Caco-2 (cell line): ENCODE results near the gene CMTM2. TPM values are rescaled to one million over a fixed set of nuclear protein-coding genes. Genes with fewer than 3 reads are reported as not detected.

Source experiments
- BruUV-seq: library from RNA; stranded (reverse); fragments of 400-500 nt; replicated peaks from 2 replicates; lab custom pipeline; 2021; lab: Mats Ljungman, UMichigan
- CTCF ChIA-PET: fragments of 300-600 bp; sonication (Branson Sonifier 250); formaldehyde crosslinking; loops from one replicate; lab custom pipeline; 2022; ENCODE audit warnings: antibody characterized with exemption; lab: Charles Lee
- POLR2A ChIA-PET: fragments of 300-600 bp; sonication (Branson Sonifier 250); formaldehyde crosslinking; loops from one replicate; lab custom pipeline; 2022; ENCODE audit warnings: antibody characterized with exemption; lab: Charles Lee
- DNase-seq, 2 experiments: peaks; one replicate each; pipeline versions ENCODE4 v3.0.0 to v3.0.0-alpha.2; 2020 to 2022
- H3K27me3 ChIP-seq: replicated peaks from 2 replicates; pipeline ENCODE4 v1.6.0; 2011; ENCODE audit warnings: low read length; ENCODE audit not compliant: control insufficient read depth, insufficient read depth
- H3K36me3 ChIP-seq: 2 replicates; pipeline ENCODE4 v1.5.1; 2011; ENCODE audit warnings: low read length; ENCODE audit not compliant: control insufficient read depth, insufficient read depth
- H3K4me1 ChIP-seq: fragments of 250-450 bp; sonication (Bioruptor Pico); 2 replicates; pipeline ENCODE4 v1.5.1; 2020; ENCODE audit warnings: mild to moderate bottlenecking
- H3K4me3 ChIP-seq: 2 replicates; pipeline ENCODE4 v1.5.1; 2011; ENCODE audit warnings: low read depth, mild to moderate bottlenecking, control low read depth, low read length
- H3K9me3 ChIP-seq: fragments of 250-450 bp; sonication (Bioruptor Pico); 2 replicates; pipeline ENCODE4 v1.5.1; 2020; ENCODE audit warnings: mild to moderate bottlenecking, moderate library complexity
- H3K27ac Mint-ChIP-seq: one replicate; pipeline ENCODE4 v1.8.0; 2022; ENCODE audit warnings: mixed read lengths; ENCODE audit not compliant: unreplicated experiment
- H3K27me3 Mint-ChIP-seq: one replicate; pipeline ENCODE4 v1.8.0; 2022; ENCODE audit warnings: mixed read lengths; ENCODE audit not compliant: insufficient read depth, unreplicated experiment
- H3K36me3 Mint-ChIP-seq: one replicate; pipeline ENCODE4 v1.8.0; 2022; ENCODE audit warnings: mild to moderate bottlenecking, mixed read lengths; ENCODE audit not compliant: insufficient read depth, unreplicated experiment
- H3K4me1 Mint-ChIP-seq: one replicate; pipeline ENCODE4 v1.8.0; 2022; ENCODE audit warnings: low read depth, mixed read lengths; ENCODE audit not compliant: unreplicated experiment
- H3K4me3 Mint-ChIP-seq: one replicate; pipeline ENCODE4 v1.8.0; 2022; ENCODE audit warnings: mild to moderate bottlenecking, moderate library complexity, mixed read lengths; ENCODE audit not compliant: unreplicated experiment
- H3K9me3 Mint-ChIP-seq: one replicate; pipeline ENCODE4 v1.8.0; 2022; ENCODE audit warnings: mixed read lengths; ENCODE audit not compliant: unreplicated experiment
- intact Hi-C: fragments of 100-400 bp; cut with micrococcal nuclease; formaldehyde crosslinking; loops from one replicate; pipeline ENCODE4 v1.10.0; 2022; ENCODE audit not compliant: unreplicated experiment
- total RNA-seq: library from RNA; stranded (reverse); gene quantifications from 2 replicates; pipeline ENCODE4 v1.2.3, GENCODE V29; 2022
- TF ChIP-seq, protein P1 (sequence below), 2 experiments: fragments of 200-600 bp in 1 of 2; IDR thresholded peaks; 1 replicate in 1 of 2; 2 replicates in 1 of 2; pipeline versions ENCODE4 v1.5.1 to v1.8.0; 2011 to 2022; ENCODE audit warnings: antibody characterized with exemption in 1 of 2, control low read depth in 1 of 2, inconsistent platforms in 1 of 2, low read depth in 1 of 2, low read length in 1 of 2, mild to moderate bottlenecking in 1 of 2, moderate library complexity in 1 of 2; ENCODE audit not compliant: insufficient read depth in 1 of 2, severe bottlenecking in 1 of 2, unreplicated experiment in 1 of 2

The CMTM2 gene
- total RNA-seq, 1 experiment from 2014 or later: not detected

DNA sequence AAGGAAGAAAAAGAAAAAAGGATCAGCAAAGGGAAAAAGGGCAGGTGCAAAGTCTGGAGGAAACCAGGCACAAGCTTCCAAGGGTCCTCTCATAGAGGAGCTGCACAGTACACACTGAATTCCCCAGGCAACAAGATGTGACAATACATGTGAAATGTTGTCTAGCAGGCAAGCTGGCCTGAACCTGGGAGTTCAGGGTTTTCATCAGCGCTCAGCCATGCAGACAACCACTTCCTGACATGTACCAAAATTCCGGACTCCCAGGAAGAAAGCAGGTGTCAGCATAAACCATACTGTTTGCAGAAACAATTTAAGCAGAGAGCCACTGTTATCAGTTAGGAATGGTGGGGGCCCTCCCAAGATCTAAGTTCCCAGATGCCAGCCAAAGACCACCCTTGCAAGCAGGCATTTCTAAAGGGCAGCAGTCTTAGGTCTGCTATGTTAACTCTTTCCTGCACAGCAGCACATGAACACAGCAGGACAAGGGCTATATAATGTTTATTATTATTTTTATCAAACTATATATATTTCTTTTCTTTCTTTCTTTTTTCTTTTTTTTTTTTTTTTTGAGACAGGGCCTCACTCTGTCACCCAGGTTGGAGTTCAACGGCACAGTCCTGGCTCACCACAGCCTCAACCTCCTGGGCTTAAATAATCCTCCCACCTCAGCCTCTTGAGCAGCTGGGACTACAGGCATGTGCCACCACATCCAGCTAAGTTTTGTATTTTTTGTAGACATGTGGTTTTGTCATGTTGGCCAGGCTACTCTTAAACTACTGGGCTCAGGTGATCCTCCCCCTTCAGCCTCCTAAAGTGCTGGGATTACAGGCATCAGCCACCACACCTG, 39.4 kb upstream of the CMTM2 start:
- no peaks in the 10 kb centered on the region for H3K9me3 ChIP-seq
- H3K4me1 Mint-ChIP-seq: no peaks in the 10 kb centered on the region
- BruUV-seq: no TSS peak
- intact Hi-C loops: no loop called here
- H3K36me3 Mint-ChIP-seq: no peaks in the 10 kb centered on the region
- DNase-seq: no peak
- POLR2A ChIA-PET: no interaction called here
- H3K36me3 ChIP-seq: no peaks in the 10 kb centered on the region
- H3K27ac Mint-ChIP-seq: no peak overlapping the region
- CTCF ChIA-PET: no interaction called here
- H3K27me3 Mint-ChIP-seq: no peaks in the 10 kb centered on the region
- H3K4me1 ChIP-seq: no peaks in the 10 kb centered on the region
- TF ChIP-seq, protein P1, sequence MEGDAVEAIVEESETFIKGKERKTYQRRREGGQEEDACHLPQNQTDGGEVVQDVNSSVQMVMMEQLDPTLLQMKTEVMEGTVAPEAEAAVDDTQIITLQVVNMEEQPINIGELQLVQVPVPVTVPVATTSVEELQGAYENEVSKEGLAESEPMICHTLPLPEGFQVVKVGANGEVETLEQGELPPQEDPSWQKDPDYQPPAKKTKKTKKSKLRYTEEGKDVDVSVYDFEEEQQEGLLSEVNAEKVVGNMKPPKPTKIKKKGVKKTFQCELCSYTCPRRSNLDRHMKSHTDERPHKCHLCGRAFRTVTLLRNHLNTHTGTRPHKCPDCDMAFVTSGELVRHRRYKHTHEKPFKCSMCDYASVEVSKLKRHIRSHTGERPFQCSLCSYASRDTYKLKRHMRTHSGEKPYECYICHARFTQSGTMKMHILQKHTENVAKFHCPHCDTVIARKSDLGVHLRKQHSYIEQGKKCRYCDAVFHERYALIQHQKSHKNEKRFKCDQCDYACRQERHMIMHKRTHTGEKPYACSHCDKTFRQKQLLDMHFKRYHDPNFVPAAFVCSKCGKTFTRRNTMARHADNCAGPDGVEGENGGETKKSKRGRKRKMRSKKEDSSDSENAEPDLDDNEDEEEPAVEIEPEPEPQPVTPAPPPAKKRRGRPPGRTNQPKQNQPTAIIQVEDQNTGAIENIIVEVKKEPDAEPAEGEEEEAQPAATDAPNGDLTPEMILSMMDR (IDR thresholded peaks at IDR 0.05; ENCODE audit: insufficient read depth in 1 of 2, low read depth in 1 of 2, low read length in 1 of 2, severe bottlenecking in 1 of 2, unreplicated experiment in 1 of 2): no peak
- H3K27me3 ChIP-seq: no peaks in the 10 kb centered on the region
- H3K9me3 Mint-ChIP-seq: no peaks in the 10 kb centered on the region
- no peak overlapping the region for H3K4me3 ChIP-seq
- H3K4me3 Mint-ChIP-seq: no peak overlapping the region

- H3K9me3 ChIP-seq: no peaks in the 10 kb centered on the region
- Mint-ChIP-seq H3K27ac (no peak overlapping the region), H3K36me3 (peaks cover 4% of the 10 kb centered on the region), H3K4me3 (no peak overlapping the region), H3K9me3 (no peaks in the 10 kb centered on the region), H3K4me1 (no peaks in the 10 kb centered on the region), H3K27me3 (no peaks in the 10 kb centered on the region)
- ChIA-PET POLR2A (no interaction called here), CTCF (no interaction called here)
- intact Hi-C loops: no loop called here
- TF ChIP-seq, protein P1 (IDR thresholded peaks at IDR 0.05; ENCODE audit: insufficient read depth in 1 of 2, low read depth in 1 of 2, low read length in 1 of 2, severe bottlenecking in 1 of 2, unreplicated experiment in 1 of 2): no peak
- no TSS peak for BruUV-seq
- no peak overlapping the region for H3K4me3 ChIP-seq
- no peaks in the 10 kb centered on the region for H3K36me3 ChIP-seq
- no peak for DNase-seq
- no peaks in the 10 kb centered on the region for H3K4me1 ChIP-seq
- no peaks in the 10 kb centered on the region for H3K27me3 ChIP-seq
These were observed 37.6 kb upstream of the CMTM2 start for GRCh38 chr16:66541388-66542355.

- BruUV-seq: no TSS peak
- POLR2A ChIA-PET: no interaction called here
- Mint-ChIP-seq H3K27ac (no peak overlapping the region), H3K36me3 (peaks cover 4% of the 10 kb centered on the region), H3K27me3 (no peaks in the 10 kb centered on the region), H3K9me3 (no peaks in the 10 kb centered on the region), H3K4me3 (no peak overlapping the region), H3K4me1 (no peaks in the 10 kb centered on the region)
- Histone ChIP-seq H3K27me3 (no peaks in the 10 kb centered on the region), H3K9me3 (no peaks in the 10 kb centered on the region), H3K4me1 (no peaks in the 10 kb centered on the region), H3K4me3 (no peak overlapping the region), H3K36me3 (no peaks in the 10 kb centered on the region)
- intact Hi-C loops: no loop called here
- no peak for DNase-seq
- TF ChIP-seq, protein P1 (IDR thresholded peaks at IDR 0.05; ENCODE audit: insufficient read depth in 1 of 2, low read depth in 1 of 2, low read length in 1 of 2, severe bottlenecking in 1 of 2, unreplicated experiment in 1 of 2): no peak
- CTCF ChIA-PET: interaction anchor here (0.6 kb wide), 1 partner anchor 9 kb away, joined by 4 read pairs; no protein-coding TSS in a partner anchor
These were observed 36.9 kb upstream of the CMTM2 start for GRCh38 chr16:66542396-66542795.
